Stimulated activated CD4-positive, alpha-beta T cell treated with anti-CD3 and anti-CD28 coated beads, Interleukin-2, amount 100 ng/mL, for 48 hours (primary cell): Measurements from ENCODE around the gene ZEB2.
"Not testable (repeated sequence)": the region's sequence is repeated elsewhere in the genome, so short reads cannot be mapped to it uniquely, and the experiment has no call there.

Source experiments
- DNase-seq, 2 donors: peaks; one replicate each; pipeline ENCODE4 v3.0.0-alpha.2; 2020

Gene ZEB2

GRCh38 chr2:144376460-144376859 lies 143.5 kb downstream of the ZEB2 start:
- DNase-seq: no peak

DNA sequence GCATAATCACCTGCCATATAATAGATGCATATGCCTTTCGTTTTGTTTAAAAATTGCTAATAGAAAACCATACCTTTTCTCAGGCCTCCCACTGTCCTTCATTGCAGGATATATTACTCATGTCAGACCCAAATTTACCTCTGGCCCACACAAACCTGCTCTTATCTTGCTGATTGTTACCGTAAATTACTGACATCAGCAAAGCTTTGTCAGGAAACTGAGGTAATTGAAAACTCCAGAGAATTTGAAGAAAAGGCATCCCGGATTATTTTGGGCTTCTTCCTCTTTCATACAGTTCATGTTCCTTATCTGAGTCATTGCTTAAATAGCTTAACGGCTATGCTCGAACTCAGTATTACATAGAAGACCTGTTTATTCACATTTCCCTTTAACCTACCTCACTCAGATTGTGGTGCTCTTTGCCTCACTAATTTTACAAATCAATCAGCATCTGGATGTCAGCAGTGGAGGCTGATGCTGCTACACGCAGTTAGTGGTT lies 145.7 kb downstream of the ZEB2 start:
- no peak for DNase-seq

DNA sequence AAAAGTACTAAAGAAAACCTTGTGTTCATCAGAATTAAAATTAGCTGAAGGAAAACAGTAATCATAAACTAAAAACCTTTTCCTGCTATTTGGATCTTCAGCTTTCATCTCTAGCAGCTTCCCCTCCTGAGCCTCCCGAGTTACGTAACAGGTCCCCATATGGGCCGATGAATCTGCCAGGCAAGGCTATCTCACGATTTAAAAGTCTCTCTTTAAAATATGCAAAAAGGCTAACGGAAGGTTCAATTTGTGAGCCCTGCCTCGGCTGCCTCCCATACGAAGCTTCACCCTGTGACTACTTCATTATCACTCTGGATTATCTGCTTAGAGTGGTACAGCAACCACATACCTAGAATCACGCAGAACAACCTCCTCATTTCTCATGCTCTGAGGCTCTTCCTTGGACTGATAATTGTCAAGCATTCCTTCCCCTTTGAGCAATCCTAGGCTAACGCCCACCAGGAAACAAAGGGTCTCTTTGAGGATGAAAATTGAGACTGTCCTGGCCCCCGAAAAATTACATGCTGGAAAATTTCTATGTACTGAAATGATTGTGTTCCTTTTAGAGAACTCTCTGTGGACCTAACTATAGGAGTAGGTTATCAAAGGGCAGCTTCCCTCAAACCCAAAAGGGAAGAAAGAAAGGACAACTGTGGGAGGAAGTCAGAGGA lies 147.4 kb downstream of the ZEB2 start:
- no peak for DNase-seq

- DNase-seq: no peak
Observed at GRCh38 chr2:144370937-144371584, 148.9 kb downstream of the ZEB2 start.

- no peak for DNase-seq
Observed at GRCh38 chr2:144369416-144369815, 150.5 kb downstream of the ZEB2 start.

DNA sequence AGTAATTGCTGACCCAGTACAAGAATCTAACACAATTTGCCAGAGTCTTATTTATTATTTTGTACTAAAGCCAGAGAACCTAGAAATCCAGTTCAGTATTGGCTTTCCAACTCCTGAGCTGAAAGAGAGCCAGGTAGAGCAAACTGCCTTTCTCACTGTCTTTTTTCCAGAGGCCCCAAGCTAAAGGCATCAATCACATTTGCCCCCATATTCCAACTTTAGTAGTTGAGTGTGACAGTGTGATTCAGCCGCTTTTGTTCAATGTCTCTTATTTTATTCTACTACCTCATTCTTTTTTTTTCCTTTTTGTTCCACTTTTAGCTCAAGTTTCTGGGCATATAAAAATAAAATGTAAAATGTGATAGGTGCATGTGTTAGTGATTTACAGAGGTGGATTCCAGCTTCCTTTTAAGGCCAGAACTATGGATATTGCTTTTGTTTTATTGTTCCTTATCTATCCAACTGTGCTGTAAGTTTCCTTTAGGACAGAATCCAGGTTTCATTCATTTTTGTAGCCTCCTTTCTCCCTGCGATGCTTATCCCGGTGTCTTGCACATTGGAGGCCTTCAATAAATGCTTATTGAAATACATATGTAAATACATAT lies 153.0 kb downstream of the ZEB2 start:
- no peak for DNase-seq

DNA sequence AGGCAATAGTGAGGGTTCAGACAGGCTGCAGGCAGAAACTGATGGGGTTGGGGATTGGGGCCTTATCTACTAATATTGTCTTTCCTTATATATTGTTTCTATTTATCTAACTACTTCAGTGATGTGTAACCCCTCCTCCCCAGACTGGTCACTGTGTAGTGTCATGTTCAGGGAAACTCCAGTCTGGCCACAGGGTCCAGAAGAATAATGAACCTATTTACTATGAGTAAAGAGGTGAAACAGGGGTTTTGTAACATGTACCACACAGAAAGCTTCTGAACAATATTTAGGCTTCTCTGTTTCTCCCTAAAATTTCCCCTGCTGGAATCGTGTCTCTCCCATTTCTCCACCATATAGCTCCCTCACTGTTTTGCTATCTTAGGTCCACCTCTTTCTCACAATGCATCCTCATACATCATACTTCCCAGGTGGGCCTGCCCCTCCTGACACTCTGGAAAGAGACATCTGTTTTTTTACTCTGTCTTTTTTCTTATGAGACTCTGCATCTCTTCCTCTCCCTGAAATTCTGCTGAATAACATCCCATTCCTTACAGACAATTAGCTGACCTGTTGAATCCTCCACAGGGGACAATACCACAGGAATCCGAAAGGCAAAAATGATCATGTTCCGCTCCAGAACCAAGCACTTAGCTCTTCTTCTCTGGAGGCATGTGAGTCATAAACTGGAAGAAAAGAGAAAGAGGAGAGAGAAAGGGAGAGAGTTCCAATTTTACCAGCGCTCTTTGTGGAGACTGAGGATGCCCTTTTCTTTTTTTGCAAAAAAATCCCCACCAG lies 154.8 kb downstream of the ZEB2 start:
- no peak for DNase-seq

DNA sequence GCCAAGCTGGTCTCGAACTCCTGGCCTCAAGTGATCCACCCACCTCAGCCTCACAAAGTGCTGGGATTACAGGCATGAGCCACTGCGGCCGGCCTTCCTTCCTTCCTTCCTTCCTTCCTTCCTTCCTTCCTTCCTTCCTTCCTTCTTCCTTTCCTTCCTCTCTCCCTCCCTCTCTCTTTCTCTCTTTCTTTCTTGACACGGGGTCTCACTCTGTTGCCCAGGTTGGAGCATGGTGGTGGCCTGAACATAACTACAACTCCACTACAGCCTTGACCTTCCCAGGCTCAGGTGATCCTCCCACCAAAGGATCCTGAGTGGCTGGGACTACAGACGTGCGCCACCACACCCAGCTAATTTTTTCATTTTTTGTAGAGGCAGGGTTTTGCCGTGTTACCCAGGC lies 155.7 kb downstream of the ZEB2 start:
- DNase-seq: not testable (repeated sequence)

- DNase-seq: no peak
Observed at GRCh38 chr2:144362401-144362800, 157.5 kb downstream of the ZEB2 start.

DNA sequence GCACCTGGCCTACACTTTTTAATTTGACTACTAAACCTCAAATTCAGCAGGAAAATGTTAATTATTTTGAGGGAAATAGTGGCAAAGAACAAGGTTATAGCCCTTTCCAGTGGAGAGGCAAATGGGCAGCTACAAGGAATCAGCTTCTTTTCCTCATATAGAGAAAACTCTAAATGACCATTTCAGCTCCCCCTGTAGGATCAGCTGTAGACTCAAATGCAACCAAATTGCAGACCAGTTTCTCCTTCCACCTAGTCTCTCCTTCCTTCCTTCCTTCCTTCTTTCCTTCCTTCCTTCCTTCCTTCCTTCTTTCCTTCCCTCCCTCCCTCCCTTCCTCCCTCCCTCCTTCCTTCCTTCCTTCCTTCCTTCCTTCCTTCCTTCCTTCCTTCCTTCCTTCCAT lies 158.2 kb downstream of the ZEB2 start:
- DNase-seq: no peak

- DNase-seq: no peak
Observed at GRCh38 chr2:144359684-144360083, 160.2 kb downstream of the ZEB2 start.

- DNase-seq: no peak
Observed at GRCh38 chr2:144358979-144359541, 160.9 kb downstream of the ZEB2 start.

- DNase-seq: no peak
Observed at GRCh38 chr2:144358374-144358964, 161.4 kb downstream of the ZEB2 start.

DNA sequence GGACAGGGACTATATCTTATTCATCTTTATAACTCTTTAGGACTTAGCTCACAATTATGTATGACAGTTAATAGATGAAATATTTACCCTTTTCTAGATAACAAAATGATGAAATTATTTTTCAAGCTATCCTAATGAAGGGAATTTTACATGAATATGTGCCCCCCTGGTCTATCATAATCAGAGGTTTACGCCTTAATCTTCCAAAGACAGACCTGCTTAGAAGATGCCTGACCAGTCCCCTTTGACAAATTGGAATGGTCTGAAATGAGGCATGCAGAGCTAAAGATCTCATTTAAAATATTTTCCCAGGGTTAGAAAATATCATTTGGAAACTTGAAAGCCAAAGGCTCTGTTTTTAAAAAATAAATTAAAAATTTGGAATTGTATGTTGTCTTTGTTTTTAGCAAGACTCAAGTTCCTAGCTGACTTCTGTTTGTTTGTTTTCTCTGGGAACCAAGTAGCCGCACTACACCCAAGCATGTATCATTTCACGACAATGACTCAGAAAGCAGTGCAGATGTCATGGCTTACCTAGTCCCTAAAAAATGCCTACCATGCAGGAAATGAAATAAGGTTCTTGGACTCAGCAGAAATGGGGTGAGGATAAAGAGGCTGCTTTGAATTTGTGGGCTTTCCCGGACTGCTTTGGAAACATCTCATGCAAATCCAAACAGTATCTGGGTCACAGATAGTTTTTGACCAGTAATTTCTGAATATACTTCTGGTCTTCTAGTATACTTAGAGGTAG lies 162.1 kb downstream of the ZEB2 start:
- no peak for DNase-seq

- DNase-seq: no peak
Observed at GRCh38 chr2:144356402-144356801, 163.5 kb downstream of the ZEB2 start.

DNA sequence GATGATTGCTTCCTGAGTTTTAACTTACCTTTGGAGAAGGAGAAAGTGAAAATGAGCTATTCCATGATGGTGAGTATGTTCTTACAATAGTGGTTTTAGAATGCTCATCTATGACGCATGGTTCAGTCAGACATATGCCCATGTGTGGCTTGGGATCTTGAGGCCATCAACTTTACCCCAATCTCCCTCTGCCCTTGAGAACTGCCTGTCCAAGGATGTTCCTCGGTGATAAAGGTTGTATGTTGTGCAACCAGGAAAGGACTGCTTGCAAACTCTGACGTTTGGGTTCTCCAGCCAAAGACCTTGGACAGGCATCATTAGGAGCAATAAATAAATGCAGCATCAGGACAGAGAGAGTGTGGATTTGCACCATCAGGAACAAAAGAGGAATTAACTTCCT lies 165.0 kb downstream of the ZEB2 start:
- DNase-seq: no peak

DNA sequence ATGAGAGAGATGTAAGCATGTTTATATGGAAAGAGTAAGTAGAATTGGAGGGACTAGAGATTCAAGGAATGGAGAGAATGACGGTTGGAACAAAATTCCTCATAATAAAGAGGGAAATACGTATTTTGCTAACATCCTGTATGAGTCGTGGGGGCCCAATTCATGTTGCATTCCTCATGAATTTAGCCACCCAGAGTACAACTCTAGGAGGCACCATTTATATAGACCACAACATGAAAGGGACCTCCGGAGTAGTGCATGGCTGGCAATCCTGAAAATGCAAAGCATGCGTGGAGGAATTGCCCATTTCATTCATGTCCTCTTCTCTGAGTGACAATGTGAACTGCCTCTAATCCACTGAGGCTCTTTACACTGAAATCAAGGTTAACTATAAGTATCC lies 168.2 kb downstream of the ZEB2 start:
- no peak for DNase-seq

DNA sequence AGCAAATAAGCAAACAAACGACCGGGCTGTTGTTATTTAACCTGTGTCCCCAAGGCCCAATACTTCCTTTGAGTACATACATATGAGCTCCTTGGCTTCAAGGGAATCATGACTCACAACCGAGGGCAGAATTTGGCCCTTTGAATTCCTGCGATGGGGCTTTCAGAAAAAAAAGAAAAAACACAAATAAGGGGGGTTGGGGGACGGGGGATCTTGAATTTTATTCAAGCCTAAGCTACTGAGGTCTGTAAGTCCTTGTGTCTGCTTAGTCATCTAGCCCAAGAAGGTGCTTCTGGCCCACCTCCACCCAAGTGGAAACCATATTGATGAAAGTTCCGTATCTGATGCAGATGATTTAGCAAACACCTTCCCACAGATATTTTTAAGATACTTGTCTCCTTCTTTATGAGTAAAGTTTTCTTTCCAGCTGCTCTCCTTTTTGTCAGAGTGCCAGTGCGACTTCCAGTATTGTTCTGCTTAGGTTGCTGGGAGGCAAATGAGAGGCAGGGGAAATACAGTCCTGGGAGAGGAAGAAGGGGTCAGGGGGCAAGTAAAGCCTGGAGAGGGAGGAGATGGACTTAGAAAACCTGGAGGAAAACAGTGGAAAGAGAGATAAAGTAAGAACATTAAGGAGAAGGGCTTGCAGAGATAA lies 169.6 kb downstream of the ZEB2 start:
- DNase-seq: no peak

GRCh38 chr2:144349674-144350073 lies 170.2 kb downstream of the ZEB2 start:
- DNase-seq: no peak

DNA sequence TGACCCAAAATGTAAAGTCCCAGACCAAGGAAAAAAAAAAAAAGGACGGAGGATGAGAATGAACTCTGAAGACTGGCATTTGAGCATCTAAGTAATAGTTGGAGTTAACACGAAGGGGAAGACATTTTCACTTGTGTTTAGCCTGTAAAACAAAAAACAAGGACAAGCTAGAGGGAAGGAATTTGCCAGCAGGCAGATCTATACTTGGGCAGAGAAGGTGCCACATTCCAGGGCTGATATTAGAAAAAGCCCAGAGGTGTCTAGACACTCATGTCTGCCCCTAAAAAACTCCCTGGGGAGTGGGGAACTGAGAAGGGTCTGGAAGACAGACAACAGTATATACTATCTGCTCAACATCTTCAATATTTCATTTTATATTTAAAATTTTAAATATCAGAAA lies 171.1 kb downstream of the ZEB2 start:
- DNase-seq: no peak

GRCh38 chr2:144346229-144346628 lies 173.7 kb downstream of the ZEB2 start:
- DNase-seq: no peak
